ENCODE results near the gene PIK3CB.

DNA sequence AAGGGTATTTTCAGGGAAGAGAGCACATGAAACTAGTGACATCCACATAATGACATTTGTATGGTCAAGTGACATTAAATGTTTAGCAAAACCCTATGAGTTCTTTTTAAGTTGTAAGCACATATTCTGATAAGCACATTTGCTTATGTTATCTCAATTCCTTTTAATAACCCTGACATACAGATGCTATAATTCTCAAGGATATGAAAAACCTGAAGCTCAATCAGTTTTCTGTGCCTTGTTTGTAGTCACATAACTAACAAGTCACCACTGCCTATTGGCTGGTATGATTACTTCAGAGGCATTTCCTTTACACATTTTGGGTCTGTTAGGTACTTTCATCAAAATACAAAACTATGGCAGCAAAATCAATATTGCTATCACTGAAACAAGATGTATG is 152.1 kb downstream of the PIK3CB start:
- TF ChIP-seq GATA3 (IDR thresholded peaks at IDR 0.05; ENCODE audit: low read depth, low read length) (no peak), GATA2 (IDR thresholded peaks at IDR 0.05; ENCODE audit: low read depth, low read length) (no peak)
